Measurements from ENCODE around the gene TNIK. TPM values are rescaled to one million over a fixed set of nuclear protein-coding genes. Genes with fewer than 3 reads are reported as not detected.

TNIK gene
- total RNA-seq, 1 donor from 2014 or later = 1.5 TPM

DNA sequence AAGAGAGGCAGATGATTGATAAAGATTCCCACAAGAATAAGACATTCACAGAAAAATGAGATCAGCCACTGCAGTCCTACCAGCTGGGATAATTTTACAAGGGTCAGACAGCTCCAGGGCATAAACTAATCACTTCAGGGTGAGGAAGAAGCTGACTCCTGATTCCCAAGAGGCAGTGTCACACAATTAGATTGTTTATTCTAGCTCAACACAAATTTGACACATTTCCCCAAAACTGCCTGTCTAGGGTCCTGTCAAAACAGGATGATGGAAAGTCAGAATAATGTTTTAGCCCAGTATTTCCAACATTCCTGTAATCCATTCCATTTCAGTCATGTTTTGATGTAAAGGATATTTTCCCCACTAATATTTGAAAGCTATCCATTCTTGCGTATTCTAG is 110.8 kb downstream of the TNIK start:
- Mint-ChIP-seq H3K4me1 (ENCODE audit: low read depth, unreplicated experiment) (peaks cover 14% of the 10 kb centered on the region), H3K4me3 (ENCODE audit: unreplicated experiment) (no peak overlapping the region), H3K27ac (ENCODE audit: unreplicated experiment) (no peak overlapping the region), H3K27me3 (ENCODE audit: unreplicated experiment) (no peaks in the 10 kb centered on the region), H3K36me3 (ENCODE audit: unreplicated experiment) (no peaks in the 10 kb centered on the region), H3K9me3 (ENCODE audit: unreplicated experiment) (no peaks in the 10 kb centered on the region)
- DNase-seq = no peak
- TF ChIP-seq, protein P1, sequence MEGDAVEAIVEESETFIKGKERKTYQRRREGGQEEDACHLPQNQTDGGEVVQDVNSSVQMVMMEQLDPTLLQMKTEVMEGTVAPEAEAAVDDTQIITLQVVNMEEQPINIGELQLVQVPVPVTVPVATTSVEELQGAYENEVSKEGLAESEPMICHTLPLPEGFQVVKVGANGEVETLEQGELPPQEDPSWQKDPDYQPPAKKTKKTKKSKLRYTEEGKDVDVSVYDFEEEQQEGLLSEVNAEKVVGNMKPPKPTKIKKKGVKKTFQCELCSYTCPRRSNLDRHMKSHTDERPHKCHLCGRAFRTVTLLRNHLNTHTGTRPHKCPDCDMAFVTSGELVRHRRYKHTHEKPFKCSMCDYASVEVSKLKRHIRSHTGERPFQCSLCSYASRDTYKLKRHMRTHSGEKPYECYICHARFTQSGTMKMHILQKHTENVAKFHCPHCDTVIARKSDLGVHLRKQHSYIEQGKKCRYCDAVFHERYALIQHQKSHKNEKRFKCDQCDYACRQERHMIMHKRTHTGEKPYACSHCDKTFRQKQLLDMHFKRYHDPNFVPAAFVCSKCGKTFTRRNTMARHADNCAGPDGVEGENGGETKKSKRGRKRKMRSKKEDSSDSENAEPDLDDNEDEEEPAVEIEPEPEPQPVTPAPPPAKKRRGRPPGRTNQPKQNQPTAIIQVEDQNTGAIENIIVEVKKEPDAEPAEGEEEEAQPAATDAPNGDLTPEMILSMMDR (IDR thresholded peaks at IDR 0.05; ENCODE audit: partially characterized antibody, unreplicated experiment) = no peak

DNA sequence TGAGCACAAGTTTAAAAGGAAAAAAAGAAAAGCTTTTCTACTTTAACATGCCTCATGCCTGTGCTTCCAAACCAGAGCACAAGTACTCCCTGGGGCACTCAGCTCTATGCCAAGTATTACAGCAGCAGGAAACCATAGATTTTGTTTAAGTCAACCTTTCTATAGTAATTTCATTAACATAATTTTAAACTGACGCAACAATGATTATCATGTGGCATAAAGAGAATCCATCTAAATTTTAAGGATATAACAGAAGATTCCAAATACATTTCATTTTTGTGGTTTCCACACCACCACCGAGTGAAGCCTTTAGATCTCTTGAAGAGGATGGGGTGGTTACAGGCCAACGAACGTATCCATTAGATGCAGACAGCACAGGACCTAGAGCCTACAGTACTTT is 112.1 kb downstream of the TNIK start:
- Mint-ChIP-seq H3K27me3 (ENCODE audit: unreplicated experiment) (no peaks in the 10 kb centered on the region), H3K4me1 (ENCODE audit: low read depth, unreplicated experiment) (peaks cover 14% of the 10 kb centered on the region), H3K27ac (ENCODE audit: unreplicated experiment) (no peak overlapping the region), H3K9me3 (ENCODE audit: unreplicated experiment) (peaks cover 3% of the 10 kb centered on the region), H3K36me3 (ENCODE audit: unreplicated experiment) (no peaks in the 10 kb centered on the region), H3K4me3 (ENCODE audit: unreplicated experiment) (no peak overlapping the region)
- DNase-seq = no peak
- TF ChIP-seq, protein P1 (IDR thresholded peaks at IDR 0.05; ENCODE audit: partially characterized antibody, unreplicated experiment) = no peak

DNA sequence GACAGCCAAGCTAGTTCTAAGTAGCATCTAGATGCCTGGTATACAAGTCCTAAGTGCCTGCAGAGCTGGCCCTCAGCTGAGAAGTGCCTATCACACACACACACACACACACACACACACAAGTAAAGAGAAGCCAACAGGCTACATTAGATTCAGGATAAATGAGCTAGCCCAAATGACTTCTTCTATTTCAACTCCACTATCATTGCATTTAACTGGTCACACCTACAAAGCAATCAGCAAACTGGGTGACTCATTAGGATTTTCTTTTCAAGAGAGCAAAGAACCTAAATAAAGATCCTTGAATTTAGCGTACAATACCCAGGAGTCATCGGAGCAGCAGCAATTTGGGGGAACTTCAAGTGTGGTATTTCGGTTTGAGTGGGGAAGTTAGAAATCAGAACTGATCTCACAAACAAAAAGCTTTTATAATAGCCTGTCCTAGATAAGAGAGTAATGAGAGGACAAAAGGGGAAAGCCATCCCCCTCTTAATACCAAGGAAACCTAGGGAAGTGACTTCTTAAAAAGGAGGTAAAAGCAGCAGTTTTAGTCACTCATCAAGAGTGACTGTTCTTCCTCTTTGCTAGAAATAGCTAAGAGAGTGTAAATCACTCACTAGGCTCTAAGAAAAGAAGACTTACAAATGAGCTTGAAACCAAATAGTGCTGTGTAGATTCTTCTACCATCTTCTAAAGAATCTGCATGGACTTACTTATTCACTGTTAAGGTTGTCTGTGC is 112.7 kb downstream of the TNIK start:
- no peak overlapping the region for H3K27ac Mint-ChIP-seq (ENCODE audit: unreplicated experiment)
- H3K36me3 Mint-ChIP-seq (ENCODE audit: unreplicated experiment) = no peaks in the 10 kb centered on the region
- DNase-seq = no peak
- no peak overlapping the region for H3K4me3 Mint-ChIP-seq (ENCODE audit: unreplicated experiment)
- peaks cover 3% of the 10 kb centered on the region for H3K9me3 Mint-ChIP-seq (ENCODE audit: unreplicated experiment)
- TF ChIP-seq, protein P1 (IDR thresholded peaks at IDR 0.05; ENCODE audit: partially characterized antibody, unreplicated experiment) = no peak
- H3K27me3 Mint-ChIP-seq (ENCODE audit: unreplicated experiment) = no peaks in the 10 kb centered on the region
- peaks cover 14% of the 10 kb centered on the region for H3K4me1 Mint-ChIP-seq (ENCODE audit: low read depth, unreplicated experiment)

DNA sequence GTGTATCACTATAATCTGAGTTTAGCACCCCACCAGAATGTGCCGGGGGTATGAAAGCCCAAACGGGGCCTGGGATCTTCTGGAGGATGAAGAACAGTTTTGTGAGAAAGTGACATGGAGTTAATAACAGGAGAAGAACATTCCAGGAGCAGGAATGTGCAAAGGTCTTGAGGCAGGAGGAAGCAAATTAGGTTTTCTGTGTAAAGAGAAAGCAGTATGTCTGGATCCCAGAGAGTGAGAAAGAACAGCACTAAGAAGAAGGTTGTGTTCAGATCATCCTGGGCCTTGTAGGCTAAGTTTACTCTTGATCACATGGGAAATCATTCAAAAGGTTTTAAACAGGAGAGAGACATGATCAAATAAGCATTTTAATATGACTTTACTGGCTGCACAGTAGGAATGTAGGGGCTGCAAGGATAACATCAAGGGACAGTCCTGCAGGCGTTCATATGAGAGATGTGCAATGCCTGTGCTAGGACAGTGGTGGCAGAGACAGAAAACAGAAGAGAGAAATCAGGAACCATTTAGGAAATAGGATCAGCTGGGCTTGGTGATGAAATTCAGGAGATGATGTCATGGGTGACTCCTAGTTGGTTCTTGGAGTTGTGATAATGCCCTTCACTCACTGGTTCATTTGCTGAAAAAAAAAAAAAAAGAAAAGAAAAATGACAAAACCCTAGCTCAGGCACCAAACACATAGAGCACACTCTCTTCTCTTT is 113.5 kb downstream of the TNIK start:
- TF ChIP-seq, protein P1 (IDR thresholded peaks at IDR 0.05; ENCODE audit: partially characterized antibody, unreplicated experiment) = no peak
- no peak overlapping the region for H3K27ac Mint-ChIP-seq (ENCODE audit: unreplicated experiment)
- no peaks in the 10 kb centered on the region for H3K27me3 Mint-ChIP-seq (ENCODE audit: unreplicated experiment)
- H3K4me1 Mint-ChIP-seq (ENCODE audit: low read depth, unreplicated experiment) = peaks cover 14% of the 10 kb centered on the region
- H3K36me3 Mint-ChIP-seq (ENCODE audit: unreplicated experiment) = no peaks in the 10 kb centered on the region
- H3K4me3 Mint-ChIP-seq (ENCODE audit: unreplicated experiment) = no peak overlapping the region
- no peak for DNase-seq
- peaks cover 3% of the 10 kb centered on the region for H3K9me3 Mint-ChIP-seq (ENCODE audit: unreplicated experiment)

DNA sequence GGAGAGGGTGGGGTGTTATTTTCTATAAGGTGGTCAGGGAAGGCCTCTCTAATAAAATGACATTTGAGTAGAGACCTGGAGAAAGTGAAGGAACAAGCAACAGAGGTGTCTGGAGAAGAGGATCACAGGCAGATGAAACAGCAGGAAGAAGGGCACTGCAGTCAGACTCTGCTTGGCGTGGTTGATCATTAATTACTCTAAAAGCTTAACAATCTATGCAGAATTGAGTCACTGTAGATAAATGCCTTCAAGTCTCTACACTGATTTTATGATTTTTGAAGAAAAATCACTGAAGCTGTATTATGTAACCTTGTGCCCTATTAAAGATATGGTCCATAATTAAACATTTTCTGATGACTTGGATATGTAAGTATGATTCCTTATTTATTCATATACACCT is 114.2 kb downstream of the TNIK start:
- DNase-seq = no peak
- Mint-ChIP-seq H3K36me3 (ENCODE audit: unreplicated experiment) (no peaks in the 10 kb centered on the region), H3K27me3 (ENCODE audit: unreplicated experiment) (no peaks in the 10 kb centered on the region), H3K27ac (ENCODE audit: unreplicated experiment) (no peak overlapping the region), H3K4me3 (ENCODE audit: unreplicated experiment) (no peak overlapping the region), H3K9me3 (ENCODE audit: unreplicated experiment) (peaks cover 3% of the 10 kb centered on the region), H3K4me1 (ENCODE audit: low read depth, unreplicated experiment) (peaks cover 14% of the 10 kb centered on the region)
- TF ChIP-seq, protein P1 (IDR thresholded peaks at IDR 0.05; ENCODE audit: partially characterized antibody, unreplicated experiment) = no peak

Measured in glutamatergic neuron (in vitro differentiated cells).